Loucy (cell line): ENCODE data around the gene RCAN1.

Experiments
- H2AFZ ChIP-seq: fragments of 200-600 bp; sonication (generic); 2 replicates; pipeline ENCODE4 v1.6.0; 2016; ENCODE audit warnings: antibody characterized with exemption, mild to moderate bottlenecking, low read length, moderate library complexity
- H3F3A ChIP-seq: fragments of 200-600 bp; 2 replicates; pipeline ENCODE4 v1.6.0; 2016; ENCODE audit warnings: antibody characterized with exemption, low read depth, mild to moderate bottlenecking
- H3K27me3 ChIP-seq: fragments of 200-600 bp; sonication (generic); 2 replicates; pipeline ENCODE4 v1.6.1; 2014; ENCODE audit warnings: low read length, mild to moderate bottlenecking; ENCODE audit not compliant: insufficient read depth, poor library complexity, severe bottlenecking
- H3K36me3 ChIP-seq: fragments of 200-600 bp; sonication (generic); 2 replicates; pipeline ENCODE4 v1.6.1; 2016; ENCODE audit warnings: low read length; ENCODE audit not compliant: insufficient read depth
- H3K4me1 ChIP-seq: fragments of 200-600 bp; sonication (generic); 2 replicates; pipeline ENCODE4 v1.5.1; 2014; ENCODE audit warnings: low read length, mild to moderate bottlenecking; ENCODE audit not compliant: insufficient read depth, poor library complexity, severe bottlenecking
- H3K4me2 ChIP-seq: fragments of 200-600 bp; sonication (generic); 2 replicates; pipeline ENCODE4 v1.6.0; 2014; ENCODE audit warnings: antibody characterized with exemption, low read length, low read depth, mild to moderate bottlenecking; ENCODE audit not compliant: poor library complexity, severe bottlenecking
- H3K4me3 ChIP-seq: fragments of 200-600 bp; sonication (generic); 2 replicates; pipeline ENCODE4 v1.5.1; 2014; ENCODE audit warnings: low read length, mild to moderate bottlenecking, mixed read lengths; ENCODE audit not compliant: poor library complexity, severe bottlenecking
- H3K79me2 ChIP-seq: fragments of 200-600 bp; sonication (generic); 2 replicates; pipeline ENCODE4 v1.6.1; 2014; ENCODE audit warnings: low read length; ENCODE audit not compliant: insufficient read depth
- H3K9ac ChIP-seq: fragments of 200-600 bp; sonication (generic); 2 replicates; pipeline ENCODE4 v1.6.0; 2014; ENCODE audit warnings: mild to moderate bottlenecking, low read depth, low read length, moderate library complexity; ENCODE audit not compliant: poor library complexity, severe bottlenecking
- H3K9me2 ChIP-seq: fragments of 200-600 bp; sonication (generic); replicated peaks from 2 replicates; pipeline ENCODE4 v1.6.1; 2016; ENCODE audit warnings: low read depth, low read length, mixed read lengths
- H3K9me3 ChIP-seq: fragments of 200-600 bp; sonication (generic); 2 replicates; pipeline ENCODE4 v1.6.1; 2014; ENCODE audit warnings: mild to moderate bottlenecking, antibody characterized with exemption, low read length, low read depth; ENCODE audit not compliant: insufficient read depth
- H4K20me1 ChIP-seq: fragments of 200-600 bp; sonication (generic); 2 replicates; pipeline ENCODE4 v1.6.0; 2014; ENCODE audit warnings: antibody characterized with exemption, low read length, mild to moderate bottlenecking; ENCODE audit not compliant: insufficient read depth, poor library complexity, severe bottlenecking
- EZH2phosphoT487 ChIP-seq: fragments of 200-600 bp; IDR thresholded peaks from 2 replicates; pipeline ENCODE4 v1.6.1; 2018; ENCODE audit warnings: antibody characterized with exemption, mild to moderate bottlenecking, moderate library complexity, borderline replicate concordance
- TF ChIP-seq, protein P1 (sequence below): fragments of 200-600 bp; sonication (generic); conservative IDR thresholded peaks from 2 replicates; pipeline ENCODE4 v1.5.1; 2014; ENCODE audit warnings: mild to moderate bottlenecking, antibody characterized with exemption, low read length

The RCAN1 gene

DNA sequence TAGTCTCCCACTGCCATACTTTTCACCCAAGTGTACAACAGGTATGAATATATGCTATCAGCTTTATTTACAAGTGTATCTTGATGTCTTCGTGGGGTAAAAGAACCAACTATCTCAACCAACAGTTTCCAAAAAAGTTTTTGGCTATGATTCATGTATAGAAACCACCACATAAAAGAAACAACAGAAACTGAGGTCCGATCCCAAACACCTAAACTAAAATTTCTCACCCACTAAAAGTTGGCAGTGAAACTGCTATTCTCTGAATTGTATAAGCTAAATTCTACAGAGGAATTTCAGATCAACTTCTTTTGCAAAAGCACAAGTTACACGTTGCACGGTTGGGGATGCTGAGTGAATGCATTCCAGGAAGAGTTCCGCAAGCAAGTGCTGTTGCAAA, 97.9 kb downstream of the RCAN1 start:
- H3K4me3 ChIP-seq, result no peak overlapping the region
- H4K20me1 ChIP-seq, result no peaks in the 10 kb centered on the region

DNA sequence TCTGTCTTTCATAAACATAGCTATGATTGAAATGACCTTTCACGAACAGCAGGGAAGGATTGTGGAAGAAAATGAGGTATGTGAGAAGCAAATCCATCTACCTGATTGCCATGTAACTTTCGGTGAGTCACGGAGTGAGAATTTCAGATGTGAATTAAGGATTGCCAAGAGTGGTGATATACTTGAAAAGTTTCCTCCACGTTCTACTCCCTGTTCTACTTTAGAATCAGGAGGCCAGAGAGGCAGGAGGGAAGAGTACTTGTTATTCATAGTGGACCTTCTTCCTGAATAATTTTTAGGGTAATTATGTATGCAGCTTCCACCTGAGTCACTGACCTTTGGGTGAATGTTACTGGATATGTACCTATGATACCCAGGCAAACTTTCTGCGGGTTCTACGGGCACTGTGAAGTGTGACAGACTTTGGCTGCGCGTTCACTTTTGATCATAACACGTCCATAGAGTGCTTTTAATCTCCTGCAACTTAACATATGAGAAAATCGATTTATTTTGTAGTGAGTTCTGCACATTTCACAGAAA, 100.3 kb downstream of the RCAN1 start:
- Histone ChIP-seq H2AFZ (no peak overlapping the region), H3K9ac (no peak overlapping the region), H3K36me3 (no peaks in the 10 kb centered on the region), H3K4me2 (no peak overlapping the region), H4K20me1 (no peaks in the 10 kb centered on the region), H3K27me3 (no peaks in the 10 kb centered on the region), H3K4me3 (no peak overlapping the region), H3F3A (no peaks in the 10 kb centered on the region), H3K9me3 (no peaks in the 10 kb centered on the region), H3K79me2 (no peaks in the 10 kb centered on the region), H3K4me1 (peaks cover 8% of the 10 kb centered on the region), H3K9me2 (no peaks in the 10 kb centered on the region)
- TF ChIP-seq, protein P1, sequence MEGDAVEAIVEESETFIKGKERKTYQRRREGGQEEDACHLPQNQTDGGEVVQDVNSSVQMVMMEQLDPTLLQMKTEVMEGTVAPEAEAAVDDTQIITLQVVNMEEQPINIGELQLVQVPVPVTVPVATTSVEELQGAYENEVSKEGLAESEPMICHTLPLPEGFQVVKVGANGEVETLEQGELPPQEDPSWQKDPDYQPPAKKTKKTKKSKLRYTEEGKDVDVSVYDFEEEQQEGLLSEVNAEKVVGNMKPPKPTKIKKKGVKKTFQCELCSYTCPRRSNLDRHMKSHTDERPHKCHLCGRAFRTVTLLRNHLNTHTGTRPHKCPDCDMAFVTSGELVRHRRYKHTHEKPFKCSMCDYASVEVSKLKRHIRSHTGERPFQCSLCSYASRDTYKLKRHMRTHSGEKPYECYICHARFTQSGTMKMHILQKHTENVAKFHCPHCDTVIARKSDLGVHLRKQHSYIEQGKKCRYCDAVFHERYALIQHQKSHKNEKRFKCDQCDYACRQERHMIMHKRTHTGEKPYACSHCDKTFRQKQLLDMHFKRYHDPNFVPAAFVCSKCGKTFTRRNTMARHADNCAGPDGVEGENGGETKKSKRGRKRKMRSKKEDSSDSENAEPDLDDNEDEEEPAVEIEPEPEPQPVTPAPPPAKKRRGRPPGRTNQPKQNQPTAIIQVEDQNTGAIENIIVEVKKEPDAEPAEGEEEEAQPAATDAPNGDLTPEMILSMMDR, result no peak

More for the DNA sequence above, 97.9 kb downstream of the RCAN1 start:
- Histone ChIP-seq H3K79me2 (no peaks in the 10 kb centered on the region), H3F3A (no peaks in the 10 kb centered on the region), H3K27me3 (no peaks in the 10 kb centered on the region), H3K4me1 (peaks cover 8% of the 10 kb centered on the region), H2AFZ (peak overlapping the region; percentile 54), H3K36me3 (peaks cover 12% of the 10 kb centered on the region; the same call in 1 of the 2 replicates), H3K4me2 (no peak overlapping the region), H3K9ac (no peak overlapping the region), H3K9me3 (no peaks in the 10 kb centered on the region), H3K9me2 (no peaks in the 10 kb centered on the region)
- TF ChIP-seq EZH2phosphoT487, result no peak
- TF ChIP-seq, protein P1, result no peak

DNA sequence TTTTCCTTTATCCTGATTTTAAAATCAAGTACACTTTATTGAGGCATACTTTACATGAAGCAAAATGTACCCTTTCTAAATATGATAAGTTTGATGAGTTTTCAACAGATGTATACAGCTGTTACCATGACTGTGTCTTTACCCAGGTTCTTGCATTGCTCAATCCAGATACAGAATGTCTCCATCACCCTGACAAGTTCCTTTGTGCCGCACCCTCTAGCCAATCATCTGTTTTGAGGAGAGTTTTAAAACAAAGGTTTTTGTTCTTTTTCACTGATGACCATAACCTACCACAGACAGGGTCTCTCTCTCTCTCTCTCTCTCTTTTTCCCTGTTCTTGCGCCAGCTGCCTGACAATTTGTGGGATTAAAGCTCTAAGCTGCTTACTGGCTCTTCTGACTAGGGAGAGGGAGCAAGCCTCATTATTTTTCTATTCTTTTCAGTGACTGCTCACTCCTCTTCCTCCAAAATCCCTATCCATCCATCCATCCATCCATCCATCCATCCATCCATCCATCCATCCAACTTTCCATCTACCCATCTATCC, 101.7 kb downstream of the RCAN1 start:
- no peaks in the 10 kb centered on the region for H3K79me2 ChIP-seq
- no peak overlapping the region for H3K9ac ChIP-seq
- H3K4me1 ChIP-seq, result peaks cover 8% of the 10 kb centered on the region
- H3F3A ChIP-seq, result no peaks in the 10 kb centered on the region
- no peak for TF ChIP-seq EZH2phosphoT487
- TF ChIP-seq, protein P1, result no peak
- H3K36me3 ChIP-seq, result no peaks in the 10 kb centered on the region
- H3K9me3 ChIP-seq, result no peaks in the 10 kb centered on the region
- no peak overlapping the region for H3K4me2 ChIP-seq
- no peaks in the 10 kb centered on the region for H4K20me1 ChIP-seq
- H3K27me3 ChIP-seq, result no peaks in the 10 kb centered on the region
- no peak overlapping the region for H3K4me3 ChIP-seq
- no peak overlapping the region for H2AFZ ChIP-seq
- no peaks in the 10 kb centered on the region for H3K9me2 ChIP-seq
